ENCODE measurements around the gene WNK2.
"Not testable (repeated sequence)": the region's sequence is repeated elsewhere in the genome, so short reads cannot be mapped to it uniquely, and the experiment has no call there.

WNK2 gene

GRCh38 chr9:93183663-93184431 is at the start of gene WNK2:
WNK2 (plus strand) TSS chr9:93184139; CDS start chr9:93184930, 791 bp downstream.
- no peak for DNase-seq (ENCODE audit: low read depth)

DNA sequence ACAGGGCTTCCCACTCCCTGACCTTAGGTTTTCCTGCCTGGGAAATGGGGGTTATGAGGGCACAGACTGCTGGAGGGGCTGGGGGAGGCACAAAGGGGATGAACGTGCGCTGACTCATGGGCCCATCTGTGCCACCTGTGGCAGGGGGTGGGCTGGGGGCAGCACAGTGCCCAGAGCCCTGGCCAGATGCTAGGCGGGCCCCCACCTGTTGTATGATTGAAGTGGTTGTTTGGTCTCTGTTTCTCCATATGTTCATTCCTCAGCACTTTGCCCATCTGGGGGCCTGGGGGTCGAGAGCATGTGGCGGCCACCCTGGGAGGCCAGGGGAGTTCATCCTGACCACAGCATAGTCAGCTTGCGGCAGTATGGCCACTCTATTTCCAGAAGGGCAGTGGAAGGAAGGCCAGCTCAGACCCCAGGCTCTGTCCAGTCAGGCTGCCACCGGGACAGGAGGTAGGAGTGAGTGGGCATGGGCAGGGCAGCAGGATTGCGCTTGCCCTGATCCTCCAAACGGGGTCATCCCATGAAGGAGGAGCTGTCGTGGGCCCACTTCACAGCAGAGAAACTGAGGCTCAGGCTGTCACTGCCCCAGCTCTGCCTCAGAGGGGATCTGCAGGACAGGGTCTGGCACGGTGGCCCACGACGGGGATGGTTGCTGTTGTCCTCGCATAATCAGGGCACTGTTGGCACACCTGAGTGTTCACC is 49.0 kb upstream of the WNK2 start:
- no peak for DNase-seq (ENCODE audit: low read depth)

GRCh38 chr9:93136011-93136440 is 47.9 kb upstream of the WNK2 start:
- no peak for DNase-seq (ENCODE audit: low read depth)

DNA sequence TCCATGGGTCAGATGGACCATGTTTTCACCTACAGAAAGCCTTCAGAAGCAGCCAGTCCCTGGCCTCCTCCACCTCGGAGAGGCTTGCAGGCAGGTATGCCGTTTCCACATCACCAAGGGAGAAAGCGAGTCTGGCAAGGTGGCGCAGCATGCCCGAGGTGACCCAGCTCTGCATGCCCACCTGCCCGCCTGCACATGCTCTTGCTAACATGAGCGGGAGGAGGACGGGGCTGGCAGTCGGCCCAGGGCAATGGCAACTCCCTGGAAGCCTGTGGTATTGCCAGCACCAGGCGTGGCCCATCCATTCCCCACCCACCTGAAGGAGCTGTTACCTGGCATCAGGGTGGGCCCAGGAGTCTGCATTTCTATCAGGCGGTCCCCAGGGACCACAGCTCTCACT is 46.6 kb upstream of the WNK2 start:
- DNase-seq (ENCODE audit: low read depth) = no peak

DNA sequence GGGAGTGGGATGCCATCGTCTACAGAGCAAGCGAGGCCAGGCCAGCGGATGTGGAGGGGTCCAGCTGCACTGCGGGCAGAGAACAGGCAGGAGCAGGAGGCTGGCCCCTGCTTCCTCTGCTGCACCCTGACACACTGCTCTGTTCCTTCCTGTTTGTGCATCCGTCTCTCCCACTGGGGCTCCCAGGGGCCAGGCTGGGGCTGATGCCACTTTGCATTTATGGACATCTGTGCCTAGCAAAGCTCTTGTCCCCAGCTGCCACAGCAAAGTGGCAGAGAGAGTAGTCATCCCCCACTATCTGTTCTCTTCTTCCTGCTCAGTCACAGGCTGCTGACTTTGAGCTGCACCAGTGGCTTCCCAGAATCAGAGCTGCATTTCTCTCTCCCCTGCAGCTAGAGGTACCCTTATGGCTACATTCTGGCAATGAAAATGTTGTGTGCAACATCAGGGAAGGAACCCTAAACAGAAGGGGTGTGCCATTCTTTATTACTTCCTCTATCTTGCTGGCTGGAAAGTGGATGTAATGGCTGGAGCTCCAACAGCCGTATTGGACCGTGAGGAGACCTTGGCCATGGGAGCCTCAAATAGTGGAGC is 45.7 kb upstream of the WNK2 start:
- no peak for DNase-seq (ENCODE audit: low read depth)

DNA sequence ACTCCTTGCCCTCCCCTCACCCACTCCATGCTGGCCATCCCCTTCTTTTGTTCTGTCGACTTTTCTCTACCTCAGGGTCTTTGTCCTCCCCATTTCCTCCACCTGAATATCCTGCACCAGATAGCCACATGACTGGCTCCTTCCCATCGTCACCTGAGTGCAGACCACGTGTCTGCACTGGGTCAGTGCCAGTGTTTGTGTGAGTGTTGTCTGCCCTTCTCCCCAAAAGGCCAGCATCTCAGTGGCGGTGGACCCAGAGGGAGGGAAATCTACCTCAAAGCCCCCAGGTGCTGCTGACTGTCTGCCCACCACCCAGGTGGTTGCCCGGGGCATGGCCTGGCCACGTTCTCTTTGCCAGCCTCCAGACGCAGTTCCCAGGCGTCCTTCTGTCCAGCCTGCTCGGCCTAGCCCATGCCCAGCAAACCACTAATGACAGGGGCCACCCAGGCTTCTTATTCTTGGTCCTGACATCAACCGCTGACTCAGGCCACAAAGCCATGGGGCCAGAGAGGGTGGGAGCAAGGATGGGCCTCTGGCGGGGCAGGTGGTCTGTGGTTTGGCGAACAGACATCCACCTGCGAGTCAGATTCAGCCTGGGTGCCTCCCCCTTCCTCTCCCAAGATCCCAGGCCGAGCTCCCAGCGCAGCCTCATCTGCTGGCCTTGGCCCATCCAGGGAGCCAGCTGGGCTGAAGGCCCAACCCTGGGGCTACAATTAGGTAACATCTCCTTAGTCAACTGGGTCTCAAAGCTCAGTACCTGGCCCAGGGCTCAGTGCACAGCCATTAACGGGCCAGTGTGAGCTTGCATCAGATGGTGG is 44.4 kb upstream of the WNK2 start:
- DNase-seq (ENCODE audit: low read depth) = no peak

- no peak for DNase-seq (ENCODE audit: low read depth)
These were observed 42.0 kb upstream of the WNK2 start for GRCh38 chr9:93141771-93142483.

- no peak for DNase-seq (ENCODE audit: low read depth)
These were observed 40.0 kb upstream of the WNK2 start for GRCh38 chr9:93143830-93144530.

DNA sequence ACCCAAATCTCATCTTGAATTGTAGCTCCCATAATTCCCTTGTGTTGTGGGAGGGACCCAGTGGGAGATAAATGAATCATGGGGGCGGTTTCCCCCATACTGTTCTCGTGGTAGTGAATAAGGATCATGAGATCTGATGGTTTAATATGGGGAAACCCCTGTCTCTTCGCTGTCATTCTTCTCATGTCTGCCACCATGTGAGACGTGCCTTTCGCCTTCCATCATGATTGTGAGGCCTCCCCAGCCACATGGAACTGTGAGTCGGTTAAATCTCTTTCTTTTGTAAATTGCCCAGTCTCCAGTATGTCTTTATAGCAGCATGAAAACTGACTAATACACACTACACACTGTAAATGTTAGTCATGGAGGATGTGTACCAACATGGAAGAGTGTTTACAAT is 37.2 kb upstream of the WNK2 start:
- DNase-seq (ENCODE audit: low read depth) = not testable (repeated sequence)

DNA sequence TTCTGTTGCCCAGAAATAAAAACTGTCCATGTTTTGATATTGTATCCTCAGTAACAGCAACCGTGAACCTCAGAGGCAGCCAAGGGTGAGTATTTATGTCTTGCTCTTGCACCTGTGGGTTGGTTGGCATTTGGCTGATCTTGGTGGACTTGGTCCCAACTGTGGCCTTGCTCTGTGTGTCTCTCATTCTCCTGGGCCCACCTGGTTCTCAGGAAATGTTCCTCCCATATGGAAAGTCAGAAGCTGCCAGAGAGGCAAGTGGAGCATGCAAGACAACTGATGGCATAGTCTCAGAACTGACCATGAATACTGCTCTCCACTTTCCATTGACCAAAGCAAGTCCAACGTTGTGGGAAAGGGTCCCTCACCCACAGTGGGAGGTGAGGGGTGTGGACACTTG is 36.3 kb upstream of the WNK2 start:
- DNase-seq (ENCODE audit: low read depth) = no peak

DNA sequence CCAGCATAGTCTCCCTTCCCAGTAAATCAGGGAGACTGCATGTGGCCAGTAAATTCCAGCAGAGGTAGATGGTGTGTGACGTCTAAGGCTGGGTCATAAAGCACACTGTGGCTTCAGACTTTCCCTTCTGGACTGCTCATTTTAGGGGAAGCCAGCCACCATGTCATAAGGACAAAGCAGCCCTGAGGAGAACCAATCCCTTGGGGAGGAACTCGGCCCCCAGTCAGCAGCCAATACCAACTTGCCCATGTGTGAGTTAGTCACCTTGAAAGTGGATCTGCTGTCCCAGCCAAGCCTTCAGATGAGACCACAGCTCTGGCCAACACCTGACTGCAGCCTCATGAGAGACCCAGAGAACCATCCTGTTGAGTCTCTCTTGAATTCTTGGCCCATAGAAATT is 35.2 kb upstream of the WNK2 start:
- DNase-seq (ENCODE audit: low read depth) = no peak

DNA sequence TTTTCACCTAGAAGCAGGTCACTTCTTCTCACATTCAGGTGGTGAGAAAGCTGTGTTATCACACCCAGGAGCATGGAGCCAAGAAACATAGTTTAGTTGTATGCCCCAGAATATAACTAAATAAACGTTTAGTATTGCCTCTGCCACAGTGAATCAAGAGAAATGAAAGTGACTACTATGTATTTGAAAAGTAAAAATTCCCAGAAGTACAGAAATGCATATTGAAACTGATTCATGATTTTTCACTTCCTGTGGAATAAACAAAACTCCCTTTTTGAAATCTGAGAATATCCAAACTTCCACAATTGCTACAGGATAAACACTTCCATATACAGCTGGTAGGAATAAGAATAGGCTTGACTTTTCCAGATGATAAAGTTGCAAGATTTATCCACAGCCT is 34.6 kb upstream of the WNK2 start:
- no peak for DNase-seq (ENCODE audit: low read depth)

DNA sequence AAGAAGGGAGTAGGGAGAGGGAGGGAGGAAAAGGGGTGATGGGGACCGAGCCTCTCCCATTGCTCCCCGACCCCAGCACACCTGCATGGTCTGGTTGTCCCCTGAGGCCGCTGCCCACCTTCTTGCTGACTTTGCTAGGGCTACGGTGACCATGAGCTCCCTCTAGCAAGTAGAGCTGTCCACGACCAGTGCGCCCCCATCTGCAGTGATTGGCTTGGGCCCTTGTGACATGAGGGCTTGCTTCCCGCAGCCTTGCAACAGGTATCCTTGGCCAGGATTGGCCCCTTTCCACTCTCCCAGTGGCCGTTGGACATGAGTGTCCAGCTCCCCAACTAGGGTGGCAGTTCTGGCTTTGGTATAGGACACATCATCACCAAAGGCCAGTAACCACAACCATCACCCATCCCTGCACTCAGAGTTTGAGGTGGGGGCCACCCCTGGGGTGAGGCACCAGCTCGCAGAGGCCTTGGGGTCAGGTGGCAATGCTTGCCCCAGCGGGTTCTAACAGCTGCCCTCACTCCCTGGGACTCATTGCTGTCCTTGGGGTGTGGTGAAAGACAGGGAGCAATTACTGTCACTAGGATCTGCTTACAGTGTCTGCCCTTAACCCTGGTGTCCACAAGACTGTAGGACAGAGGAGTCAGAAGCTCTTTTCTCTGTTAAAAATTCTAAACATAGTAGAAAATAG is 32.7 kb upstream of the WNK2 start:
- no peak for DNase-seq (ENCODE audit: low read depth)

- no peak for DNase-seq (ENCODE audit: low read depth)
These were observed 29.5 kb upstream of the WNK2 start for GRCh38 chr9:93154293-93154903.

DNA sequence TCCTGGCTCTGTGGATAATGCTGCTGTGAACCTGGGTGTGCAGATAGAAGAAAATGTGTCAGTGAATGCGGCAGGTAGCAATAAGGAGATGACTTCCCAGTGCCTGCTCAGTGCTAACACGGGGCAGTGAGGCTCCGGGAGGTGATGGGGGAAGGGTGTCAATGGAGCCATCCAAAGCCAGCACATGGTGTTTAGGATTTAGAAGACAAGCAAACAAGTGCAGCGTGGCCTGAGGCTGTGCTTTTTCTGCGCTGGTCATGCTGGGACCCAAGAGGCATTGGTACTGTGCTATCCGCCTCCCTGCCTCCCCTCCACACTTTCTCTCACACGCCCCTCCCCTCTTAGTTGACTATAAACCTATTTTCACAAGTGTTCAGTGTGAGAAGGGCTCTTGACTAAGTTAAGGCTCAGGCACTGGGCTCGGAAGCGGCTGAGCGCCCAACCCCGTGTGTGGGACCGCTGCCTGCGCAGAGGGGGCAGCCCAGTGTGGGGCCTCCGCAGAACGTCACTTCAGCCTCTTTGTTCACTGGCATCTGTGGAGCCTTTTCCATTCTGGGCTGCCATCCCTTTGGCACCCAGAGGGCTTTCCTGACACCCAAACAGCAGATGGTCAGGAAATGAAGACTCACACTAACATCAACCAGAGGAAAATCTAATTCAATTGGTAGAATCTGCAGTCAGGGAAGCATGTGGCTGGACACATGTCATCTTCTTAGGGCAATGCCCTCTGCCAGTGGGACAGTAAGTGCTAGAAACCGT is 28.0 kb upstream of the WNK2 start:
- no peak for DNase-seq (ENCODE audit: low read depth)

DNA sequence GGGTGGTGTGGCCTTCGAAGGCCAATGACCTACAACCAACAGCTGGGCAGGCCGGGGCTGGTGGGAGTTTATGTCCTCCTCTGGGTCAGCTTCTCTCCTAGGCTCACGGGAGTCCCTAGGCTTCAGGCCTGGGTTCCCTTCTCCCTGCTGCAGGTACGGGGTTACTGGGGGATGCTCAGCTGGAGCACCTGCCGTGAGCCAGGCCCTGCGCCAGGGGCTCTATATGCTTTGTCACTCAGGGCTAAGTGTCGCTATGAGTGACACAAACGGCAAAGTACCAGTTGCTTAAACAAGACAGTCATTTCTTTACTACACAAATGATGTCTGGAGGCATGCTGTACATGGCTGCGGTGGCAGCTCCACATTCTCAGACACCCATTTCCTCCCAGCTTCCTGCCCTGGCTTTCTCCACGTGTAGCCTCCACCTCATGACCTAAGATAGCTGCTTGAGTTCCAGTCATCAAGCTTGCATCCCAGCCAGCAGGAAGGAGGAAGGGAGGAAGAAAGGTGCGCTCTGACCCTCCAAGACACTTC is 27.4 kb upstream of the WNK2 start:
- no peak for DNase-seq (ENCODE audit: low read depth)

- DNase-seq (ENCODE audit: low read depth) = peak; percentile 41
These were observed 24.1 kb upstream of the WNK2 start for GRCh38 chr9:93159601-93160471.
